ENCODE measurements around the gene BCAN. TPM values are rescaled to one million over a fixed set of nuclear protein-coding genes. Genes with fewer than 3 reads are reported as not detected.

The BCAN gene
- total and polyA plus RNA-seq, 2 of the 4 experiments (the other 2 are of a cell fraction), result 0.07 TPM; not detected in 1

DNA sequence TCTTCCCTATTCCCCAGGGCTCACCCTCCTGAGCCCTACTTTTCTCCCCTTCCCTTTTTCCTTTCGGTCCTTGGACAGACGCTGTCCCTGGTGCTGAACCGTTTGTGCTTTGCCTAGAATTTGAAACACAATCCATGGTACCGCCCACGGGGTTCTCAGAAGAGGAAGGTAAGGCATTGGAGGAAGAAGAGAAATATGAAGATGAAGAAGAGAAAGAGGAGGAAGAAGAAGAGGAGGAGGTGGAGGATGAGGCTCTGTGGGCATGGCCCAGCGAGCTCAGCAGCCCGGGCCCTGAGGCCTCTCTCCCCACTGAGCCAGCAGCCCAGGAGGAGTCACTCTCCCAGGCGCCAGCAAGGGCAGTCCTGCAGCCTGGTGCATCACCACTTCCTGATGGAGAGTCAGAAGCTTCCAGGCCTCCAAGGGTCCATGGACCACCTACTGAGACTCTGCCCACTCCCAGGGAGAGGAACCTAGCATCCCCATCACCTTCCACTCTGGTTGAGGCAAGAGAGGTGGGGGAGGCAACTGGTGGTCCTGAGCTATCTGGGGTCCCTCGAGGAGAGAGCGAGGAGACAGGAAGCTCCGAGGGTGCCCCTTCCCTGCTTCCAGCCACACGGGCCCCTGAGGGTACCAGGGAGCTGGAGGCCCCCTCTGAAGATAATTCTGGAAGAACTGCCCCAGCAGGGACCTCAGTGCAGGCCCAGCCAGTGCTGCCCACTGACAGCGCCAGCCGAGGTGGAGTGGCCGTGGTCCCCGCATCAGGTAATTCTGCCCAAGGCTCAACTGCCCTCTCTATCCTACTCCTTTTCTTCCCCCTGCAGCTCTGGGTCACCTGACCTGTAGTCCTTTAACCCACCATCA lies 10.4 kb downstream of the BCAN start:
- DNase-seq, result peak; percentile 43
- Histone ChIP-seq H2AK5ac (ENCODE audit: low read depth, low read length) (no peak overlapping the region), H3K56ac (ENCODE audit: extremely low read depth, insufficient read depth, low read length) (no peak overlapping the region), H4K8ac (ENCODE audit: low read depth in 2 of 2, low read length in 2 of 2) (no peak overlapping the region), H3K23ac (ENCODE audit: low read depth, low read length) (no peak overlapping the region), H3K4ac (ENCODE audit: low read depth, low read length) (no peak overlapping the region), H2BK5ac (ENCODE audit: low read depth, low read length, poor library complexity, severe bottlenecking) (no peak overlapping the region), H2BK20ac (ENCODE audit: low read depth, low read length) (no peak overlapping the region), H3K14ac (replicated peaks; ENCODE audit: low read depth, low read length) (no peak overlapping the region), H4K91ac (ENCODE audit: insufficient read depth, low read depth, low read length) (no peak overlapping the region), H4K5ac (ENCODE audit: low read depth, low read length) (no peak overlapping the region), H2AK9ac (replicated peaks; ENCODE audit: low read depth, low read length, poor library complexity) (no peak overlapping the region), H3K27ac (ENCODE audit: insufficient read depth, low read length) (no peak overlapping the region), H3K9ac (ENCODE audit: low read depth, low read length) (no peak overlapping the region), H4K20me1 (ENCODE audit: insufficient read depth, low read length) (peaks cover 14% of the 10 kb centered on the region; the same call in 1 of the 2 replicates), H3K27me3 (ENCODE audit: control insufficient read depth, insufficient read depth, low read length) (peaks cover 77% of the 10 kb centered on the region), H3K9me3 (ENCODE audit: control insufficient read depth, insufficient read depth, low read length) (no peaks in the 10 kb centered on the region), H2BK120ac (ENCODE audit: low read depth, low read length) (no peak overlapping the region), H3K9me1 (ENCODE audit: insufficient read depth, low read length) (no peaks in the 10 kb centered on the region), H3K4me3 (ENCODE audit: insufficient read depth, low read depth, low read length) (no peak overlapping the region), H2BK15ac (ENCODE audit: low read depth, low read length) (no peak overlapping the region), H3K4me1 (ENCODE audit: control insufficient read depth, insufficient read depth, low read length) (no peaks in the 10 kb centered on the region), H3K18ac (ENCODE audit: low read depth, low read length) (no peak overlapping the region), H3K36me3 (ENCODE audit: control insufficient read depth, insufficient read depth, low read length) (no peaks in the 10 kb centered on the region), H3K79me1 (ENCODE audit: low read depth in 1 of 2, low read length in 2 of 2) (no peaks in the 10 kb centered on the region), H2AFZ (replicated peaks; ENCODE audit: low read length, poor library complexity) (no peak overlapping the region), H3K4me2 (ENCODE audit: low read depth, low read length) (no peak overlapping the region)
- no TSS peak for BruUV-seq (replicated peaks)
- peak; percentile 72 for ATAC-seq (ENCODE audit: low read depth)
- ChIA-PET POLR2A (ENCODE audit: unreplicated experiment) (no interaction called here), CTCF (no interaction called here)
- intact Hi-C loops (cut with micrococcal nuclease), result no loop called here
- dilution Hi-C loops (cut with HindIII; ENCODE audit: low sequenced_read_pairs, unreplicated experiment), result no loop called here
- 58% methylated on average over 8 of the region's 16 CpGs; no CpG with 5 or more reads in 1 of the 2 experiments for WGBS, 2 experiments (ENCODE audit: extremely low coverage in 2 of 2, insufficient read length in 1 of 2)
- no peak for TF ChIP-seq RFX5 (IDR thresholded peaks at IDR 0.05; ENCODE audit: low read depth, low read length)
- TF ChIP-seq SMC3 (IDR thresholded peaks at IDR 0.05; ENCODE audit: low read depth, low read length), result no peak
- TF ChIP-seq MAFK (IDR thresholded peaks at IDR 0.05; ENCODE audit: low read depth, low read length), result no peak
- in situ Hi-C loops (cut with MboI; ENCODE audit: low sequenced_read_pairs), result no loop called here

All from IMR-90 (cell line).